PFSK-1 (cell line): ENCODE results near the gene GFPT1.

ENCODE experiments used
- FOXP2 ChIP-seq: optimal IDR thresholded peaks from 2 replicates; pipeline ENCODE3; 2011; ENCODE audit warnings: borderline replicate concordance, control low read depth, inconsistent platforms; ENCODE audit not compliant: insufficient read depth; ENCODE audit errors: extremely low read length, extremely low read depth
- POLR2AphosphoS5 ChIP-seq: IDR thresholded peaks from 2 replicates; pipeline ENCODE4 v1.6.1; 2012; ENCODE audit warnings: low read depth, mild to moderate bottlenecking, control low read depth, low read length, moderate library complexity
- SIN3A ChIP-seq: IDR thresholded peaks from 2 replicates; pipeline ENCODE4 v1.6.1; 2012; ENCODE audit warnings: mild to moderate bottlenecking, low read length, moderate library complexity, borderline replicate concordance; ENCODE audit not compliant: insufficient read depth
- TAF1 ChIP-seq: IDR thresholded peaks from 2 replicates; pipeline ENCODE4 v1.6.1; 2012; ENCODE audit warnings: low read length, control low read depth, borderline replicate concordance; ENCODE audit not compliant: insufficient read depth
- TF ChIP-seq, protein P1 (sequence below), 2 experiments: IDR thresholded peaks; 2 replicates each; pipeline versions ENCODE4 v1.6.1 to v1.8.0; 2011 to 2012; ENCODE audit warnings: low read depth in 2 of 2, low read length in 2 of 2, control low read depth in 1 of 2, inconsistent platforms in 1 of 2, mild to moderate bottlenecking in 1 of 2, moderate library complexity in 1 of 2; ENCODE audit not compliant: insufficient read depth in 1 of 2

The GFPT1 gene

GRCh38 chr2:69372767-69373166 is 14.3 kb downstream of the GFPT1 start:
- no peak for TF ChIP-seq POLR2AphosphoS5
- no peak for TF ChIP-seq FOXP2

GRCh38 chr2:69369802-69370201 is 17.2 kb downstream of the GFPT1 start:
- TF ChIP-seq, protein P1, sequence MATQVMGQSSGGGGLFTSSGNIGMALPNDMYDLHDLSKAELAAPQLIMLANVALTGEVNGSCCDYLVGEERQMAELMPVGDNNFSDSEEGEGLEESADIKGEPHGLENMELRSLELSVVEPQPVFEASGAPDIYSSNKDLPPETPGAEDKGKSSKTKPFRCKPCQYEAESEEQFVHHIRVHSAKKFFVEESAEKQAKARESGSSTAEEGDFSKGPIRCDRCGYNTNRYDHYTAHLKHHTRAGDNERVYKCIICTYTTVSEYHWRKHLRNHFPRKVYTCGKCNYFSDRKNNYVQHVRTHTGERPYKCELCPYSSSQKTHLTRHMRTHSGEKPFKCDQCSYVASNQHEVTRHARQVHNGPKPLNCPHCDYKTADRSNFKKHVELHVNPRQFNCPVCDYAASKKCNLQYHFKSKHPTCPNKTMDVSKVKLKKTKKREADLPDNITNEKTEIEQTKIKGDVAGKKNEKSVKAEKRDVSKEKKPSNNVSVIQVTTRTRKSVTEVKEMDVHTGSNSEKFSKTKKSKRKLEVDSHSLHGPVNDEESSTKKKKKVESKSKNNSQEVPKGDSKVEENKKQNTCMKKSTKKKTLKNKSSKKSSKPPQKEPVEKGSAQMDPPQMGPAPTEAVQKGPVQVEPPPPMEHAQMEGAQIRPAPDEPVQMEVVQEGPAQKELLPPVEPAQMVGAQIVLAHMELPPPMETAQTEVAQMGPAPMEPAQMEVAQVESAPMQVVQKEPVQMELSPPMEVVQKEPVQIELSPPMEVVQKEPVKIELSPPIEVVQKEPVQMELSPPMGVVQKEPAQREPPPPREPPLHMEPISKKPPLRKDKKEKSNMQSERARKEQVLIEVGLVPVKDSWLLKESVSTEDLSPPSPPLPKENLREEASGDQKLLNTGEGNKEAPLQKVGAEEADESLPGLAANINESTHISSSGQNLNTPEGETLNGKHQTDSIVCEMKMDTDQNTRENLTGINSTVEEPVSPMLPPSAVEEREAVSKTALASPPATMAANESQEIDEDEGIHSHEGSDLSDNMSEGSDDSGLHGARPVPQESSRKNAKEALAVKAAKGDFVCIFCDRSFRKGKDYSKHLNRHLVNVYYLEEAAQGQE (IDR thresholded peaks at IDR 0.05; ENCODE audit: insufficient read depth in 1 of 2, low read depth in 2 of 2, low read length in 2 of 2) = no peak
- TF ChIP-seq SIN3A = no peak
- no peak for TF ChIP-seq POLR2AphosphoS5
- TF ChIP-seq TAF1 = no peak
- TF ChIP-seq FOXP2 = no peak

GRCh38 chr2:69368588-69368987 is 18.4 kb downstream of the GFPT1 start:
- TF ChIP-seq TAF1 (no peak), POLR2AphosphoS5 (no peak), SIN3A (no peak), FOXP2 (no peak)
- TF ChIP-seq, protein P1 (IDR thresholded peaks at IDR 0.05; ENCODE audit: insufficient read depth in 1 of 2, low read depth in 2 of 2, low read length in 2 of 2) = no peak

DNA sequence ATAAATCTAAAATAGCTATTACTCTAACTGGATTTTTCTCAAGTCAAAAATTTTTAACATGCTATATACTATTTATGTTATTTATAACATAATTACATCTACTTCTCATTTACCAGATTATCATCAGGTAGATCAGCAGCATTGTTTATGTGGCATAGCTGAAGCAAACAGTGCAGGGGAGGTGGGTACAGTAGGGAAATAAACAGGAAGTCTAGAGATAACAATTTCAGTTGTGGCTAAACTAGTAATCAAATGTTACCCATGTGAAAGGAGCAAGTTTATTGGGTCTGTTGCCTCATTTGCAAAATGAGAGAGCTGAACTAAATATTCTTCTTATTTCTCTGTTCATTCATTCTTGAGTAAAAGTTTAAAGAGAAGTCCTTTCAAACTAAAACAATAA is 27.7 kb downstream of the GFPT1 start:
- TF ChIP-seq TAF1 (no peak), POLR2AphosphoS5 (no peak), FOXP2 (no peak), SIN3A (no peak)
- TF ChIP-seq, protein P1 (IDR thresholded peaks at IDR 0.05; ENCODE audit: insufficient read depth in 1 of 2, low read depth in 2 of 2, low read length in 2 of 2) = no peak

- TF ChIP-seq TAF1 = no peak
- TF ChIP-seq SIN3A = no peak
- no peak for TF ChIP-seq FOXP2
- TF ChIP-seq, protein P1 (IDR thresholded peaks at IDR 0.05; ENCODE audit: insufficient read depth in 1 of 2, low read depth in 2 of 2, low read length in 2 of 2) = no peak
- no peak for TF ChIP-seq POLR2AphosphoS5
Measured at GRCh38 chr2:69358914-69359313, 28.1 kb downstream of the GFPT1 start.
